ENCODE results near the gene ACAA1. TPM values are rescaled to one million over a fixed set of nuclear protein-coding genes. Genes with fewer than 3 reads are reported as not detected.
A peak's percentile ranks its signal among the peaks of the same experiment; 100 is the strongest.
"Not testable (repeated sequence)": the region's sequence is repeated elsewhere in the genome, so short reads cannot be mapped to it uniquely, and the experiment has no call there.

The ACAA1 gene
- total and polyA plus RNA-seq, 2 experiments from 2014 or later: 21.4 to 26.6 TPM

- ATAC-seq: peak; percentile 29
- Histone ChIP-seq H3K79me2 (replicated peaks; ENCODE audit: insufficient read depth) (peaks cover 25% of the 10 kb centered on the region), H3K4me1 (ENCODE audit: insufficient read depth) (peaks cover 26% of the 10 kb centered on the region), H3K36me3 (ENCODE audit: insufficient read depth) (peaks cover 6% of the 10 kb centered on the region), H4K20me1 (replicated peaks; ENCODE audit: insufficient read depth) (peaks cover 16% of the 10 kb centered on the region; the same call in 1 of the 2 replicates), H2AFZ (peak within 1 kb of the TSS; percentile 99), H3K27ac (ENCODE audit: low read depth) (peak within 1 kb of the TSS; percentile 83), H3K4me2 (peak within 1 kb of the TSS; percentile 85), H3F3A (replicated peaks; ENCODE audit: low read depth) (peaks cover 13% of the 10 kb centered on the region), H3K9me2 (ENCODE audit: insufficient read depth) (no peaks in the 10 kb centered on the region), H3K27me3 (ENCODE audit: insufficient read depth) (no peaks in the 10 kb centered on the region), H3K4me3 (peak within 1 kb of the TSS; percentile 93)
- DNase-seq (ENCODE audit: low spot score): peak; percentile 82
- Mint-ChIP-seq H3K27me3 (ENCODE audit: insufficient read depth, low read depth, poor library complexity) (peaks cover 21% of the 10 kb centered on the region), H3K27ac (peak within 1 kb of the TSS; percentile 75), H3K4me1 (peaks cover 30% of the 10 kb centered on the region), H3K9me3 (no peaks in the 10 kb centered on the region; the same call in 1 of the 3 replicates), H3K36me3 (ENCODE audit: low read depth) (peaks cover 40% of the 10 kb centered on the region), H3K4me3 (peak within 1 kb of the TSS; percentile 92)
- peak; percentile 79 for TF ChIP-seq POLR2AphosphoS5 (IDR thresholded peaks at IDR 0.05; ENCODE audit: low read depth)
- no peak for TF ChIP-seq JUNB (IDR thresholded peaks at IDR 0.05; ENCODE audit: unreplicated experiment)
These were observed 1.6 kb upstream of the ACAA1 start, which contains the start of gene MYD88 for GRCh38 chr3:38138349-38139190. Gene MYD88 (plus strand): TSS chr3:38138661. CDS start chr3:38138701, 40 bp downstream.

- Mint-ChIP-seq H3K4me1 (peaks cover 30% of the 10 kb centered on the region), H3K4me3 (peak overlapping the region; percentile 92), H3K36me3 (ENCODE audit: low read depth) (peaks cover 45% of the 10 kb centered on the region), H3K27ac (peak overlapping the region; percentile 75), H3K27me3 (ENCODE audit: insufficient read depth, low read depth, poor library complexity) (peaks cover 21% of the 10 kb centered on the region), H3K9me3 (no peaks in the 10 kb centered on the region; the same call in 1 of the 3 replicates)
- H3K9me2 ChIP-seq (ENCODE audit: insufficient read depth): no peaks in the 10 kb centered on the region
- DNase-seq (ENCODE audit: low spot score) (peak; percentile 62), ATAC-seq (peak; percentile 8)
- peaks cover 26% of the 10 kb centered on the region for H3K4me1 ChIP-seq (ENCODE audit: insufficient read depth)
- H3K79me2 ChIP-seq (replicated peaks; ENCODE audit: insufficient read depth): peaks cover 25% of the 10 kb centered on the region
- peaks cover 9% of the 10 kb centered on the region for H3K36me3 ChIP-seq (ENCODE audit: insufficient read depth)
- peak overlapping the region; percentile 99 for H2AFZ ChIP-seq
- H3K27me3 ChIP-seq (ENCODE audit: insufficient read depth): no peaks in the 10 kb centered on the region
- H3K4me2 ChIP-seq: peak overlapping the region; percentile 85
- TF ChIP-seq CTCF (conservative IDR thresholded peaks at IDR 0.05; ENCODE audit: low read depth in 2 of 2) (peak; percentile 32 to 38; a peak in 2 of 4 replicates), NANOG (IDR thresholded peaks at IDR 0.05; ENCODE audit: borderline replicate concordance) (no peak)
- peak overlapping the region; percentile 83 for H3K27ac ChIP-seq (ENCODE audit: low read depth)
- peak overlapping the region; percentile 93 for H3K4me3 ChIP-seq
- H3F3A ChIP-seq (replicated peaks; ENCODE audit: low read depth): peaks cover 13% of the 10 kb centered on the region
- H4K20me1 ChIP-seq (replicated peaks; ENCODE audit: insufficient read depth): peaks cover 16% of the 10 kb centered on the region; the same call in 1 of the 2 replicates
These were observed 855 bp upstream of the ACAA1 start for GRCh38 chr3:38137615-38138348.

- Histone ChIP-seq H3K9me2 (ENCODE audit: insufficient read depth) (no peaks in the 10 kb centered on the region), H3K4me2 (peak overlapping the region; percentile 100), H3F3A (replicated peaks; ENCODE audit: low read depth) (peaks cover 15% of the 10 kb centered on the region), H3K36me3 (ENCODE audit: insufficient read depth) (peaks cover 9% of the 10 kb centered on the region), H2AFZ (peak overlapping the region; percentile 64; the same call in 1 of the 2 replicates), H3K79me2 (replicated peaks; ENCODE audit: insufficient read depth) (peaks cover 25% of the 10 kb centered on the region), H3K4me1 (ENCODE audit: insufficient read depth) (peaks cover 26% of the 10 kb centered on the region), H3K27me3 (ENCODE audit: insufficient read depth) (no peaks in the 10 kb centered on the region), H4K20me1 (replicated peaks; ENCODE audit: insufficient read depth) (peaks cover 16% of the 10 kb centered on the region; the same call in 1 of the 2 replicates), H3K27ac (ENCODE audit: low read depth) (no peak overlapping the region), H3K4me3 (peak overlapping the region; percentile 97)
- H3K9me3 Mint-ChIP-seq: no peaks in the 10 kb centered on the region; the same call in 1 of the 3 replicates
- peak overlapping the region; percentile 38; the same call in 1 of the 2 replicates for H3K27ac Mint-ChIP-seq
- H3K36me3 Mint-ChIP-seq (ENCODE audit: low read depth): peaks cover 37% of the 10 kb centered on the region
- ATAC-seq (peak; percentile 4), DNase-seq (ENCODE audit: low spot score) (peak; percentile 59)
- peaks cover 21% of the 10 kb centered on the region for H3K27me3 Mint-ChIP-seq (ENCODE audit: insufficient read depth, low read depth, poor library complexity)
- H3K4me3 Mint-ChIP-seq: peak overlapping the region; percentile 92
- TF ChIP-seq JUNB (IDR thresholded peaks at IDR 0.05; ENCODE audit: unreplicated experiment): no peak
- TF ChIP-seq NANOG (IDR thresholded peaks at IDR 0.05; ENCODE audit: borderline replicate concordance): no peak
- no peak for TF ChIP-seq ETS1 (IDR thresholded peaks at IDR 0.05)
- H3K4me1 Mint-ChIP-seq: peaks cover 30% of the 10 kb centered on the region
These were observed 542 bp downstream of the ACAA1 start for GRCh38 chr3:38136393-38136776.

- peaks cover 21% of the 10 kb centered on the region for H3K27me3 Mint-ChIP-seq (ENCODE audit: insufficient read depth, low read depth, poor library complexity)
- H2AFZ ChIP-seq: 0 out of 2 replicates have a peak overlapping the region, but pooled peaks have one; percentile 64
- DNase-seq (ENCODE audit: low spot score); ATAC-seq; H3K27me3 ChIP-seq (ENCODE audit: insufficient read depth); H3K36me3 ChIP-seq (ENCODE audit: insufficient read depth); H3K27ac ChIP-seq (ENCODE audit: low read depth); H3K9me3 Mint-ChIP-seq; H3K9me2 ChIP-seq (ENCODE audit: insufficient read depth): not testable (repeated sequence)
- H3K4me1 ChIP-seq (ENCODE audit: insufficient read depth): peaks cover 26% of the 10 kb centered on the region
- peaks cover 36% of the 10 kb centered on the region for H3K36me3 Mint-ChIP-seq (ENCODE audit: low read depth)
- H3K4me2 ChIP-seq: peak overlapping the region; percentile 100
- peak overlapping the region; percentile 97 for H3K4me3 ChIP-seq
- peaks cover 22% of the 10 kb centered on the region; the same call in 1 of the 2 replicates for H4K20me1 ChIP-seq (replicated peaks; ENCODE audit: insufficient read depth)
- peaks cover 29% of the 10 kb centered on the region for H3K4me1 Mint-ChIP-seq
- H3K27ac Mint-ChIP-seq: peak overlapping the region; percentile 38; the same call in 1 of the 2 replicates
- peak overlapping the region; percentile 92 for H3K4me3 Mint-ChIP-seq
- peaks cover 15% of the 10 kb centered on the region for H3F3A ChIP-seq (replicated peaks; ENCODE audit: low read depth)
- peaks cover 25% of the 10 kb centered on the region for H3K79me2 ChIP-seq (replicated peaks; ENCODE audit: insufficient read depth)
These were observed 1.2 kb downstream of the ACAA1 start for GRCh38 chr3:38135621-38136277.

Data from GM23338 (cell line).